Muscle layer of colon (tissue), 2 donors: Measurements from ENCODE around the gene LINGO1.

Experiments used
- H3K27ac ChIP-seq: one replicate; pipeline ENCODE4 v1.7.0; 2013; ENCODE audit warnings: low read depth, mild to moderate bottlenecking, low read length, moderate library complexity
- H3K27me3 ChIP-seq, 2 donors: one replicate each; pipeline ENCODE4 v1.7.0; 2013; ENCODE audit warnings: low read length in 2 of 2, mild to moderate bottlenecking in 2 of 2; ENCODE audit not compliant: insufficient read depth in 2 of 2, control insufficient read depth in 1 of 2
- H3K36me3 ChIP-seq: one replicate; pipeline ENCODE4 v1.7.0; 2013; ENCODE audit warnings: mild to moderate bottlenecking, low read length; ENCODE audit not compliant: insufficient read depth
- H3K4me1 ChIP-seq: one replicate; pipeline ENCODE4 v1.7.0; 2013; ENCODE audit warnings: mild to moderate bottlenecking, low read length; ENCODE audit not compliant: insufficient read depth
- H3K4me3 ChIP-seq, 2 donors: one replicate each; pipeline ENCODE4 v1.7.0; 2013; ENCODE audit warnings: low read length in 2 of 2, low read depth in 1 of 2, mild to moderate bottlenecking in 1 of 2, moderate library complexity in 1 of 2
- H3K9ac ChIP-seq: one replicate; pipeline ENCODE4 v1.7.0; 2013; ENCODE audit warnings: low read length
- H3K9me3 ChIP-seq: one replicate; pipeline ENCODE4 v1.7.0; 2013; ENCODE audit warnings: mild to moderate bottlenecking, low read length
- donor health status: abdominal sarcoma.
- donor health status: Adenocarcinoma of cecum.

Gene LINGO1

DNA sequence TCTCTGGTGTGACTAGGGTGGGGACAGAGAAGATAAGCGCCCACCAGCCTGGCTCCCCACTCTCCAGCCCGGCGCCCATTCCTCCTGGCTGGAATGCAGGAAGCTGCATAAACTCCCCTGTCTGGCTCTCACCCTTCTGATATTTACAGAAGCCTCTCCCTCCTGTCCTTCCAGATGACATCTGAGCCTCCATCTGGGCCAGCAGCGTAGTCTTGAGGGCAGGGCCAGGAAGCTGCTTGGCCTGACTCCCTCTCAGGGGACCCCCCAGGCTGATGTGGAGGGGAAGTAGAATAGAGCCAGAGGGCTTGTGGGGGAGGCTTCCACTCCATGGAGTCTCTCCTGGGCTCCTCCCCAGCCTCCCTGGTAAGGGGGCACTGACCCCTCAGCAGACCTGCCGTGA is 49.9 kb downstream of the LINGO1 start:
- Histone ChIP-seq H3K27ac (no peak overlapping the region), H3K9me3 (no peaks in the 10 kb centered on the region), H3K4me3 (no peak overlapping the region), H3K36me3 (no peaks in the 10 kb centered on the region), H3K4me1 (peaks cover 3% of the 10 kb centered on the region), H3K27me3 (no peaks in the 10 kb centered on the region), H3K9ac (no peak overlapping the region)

DNA sequence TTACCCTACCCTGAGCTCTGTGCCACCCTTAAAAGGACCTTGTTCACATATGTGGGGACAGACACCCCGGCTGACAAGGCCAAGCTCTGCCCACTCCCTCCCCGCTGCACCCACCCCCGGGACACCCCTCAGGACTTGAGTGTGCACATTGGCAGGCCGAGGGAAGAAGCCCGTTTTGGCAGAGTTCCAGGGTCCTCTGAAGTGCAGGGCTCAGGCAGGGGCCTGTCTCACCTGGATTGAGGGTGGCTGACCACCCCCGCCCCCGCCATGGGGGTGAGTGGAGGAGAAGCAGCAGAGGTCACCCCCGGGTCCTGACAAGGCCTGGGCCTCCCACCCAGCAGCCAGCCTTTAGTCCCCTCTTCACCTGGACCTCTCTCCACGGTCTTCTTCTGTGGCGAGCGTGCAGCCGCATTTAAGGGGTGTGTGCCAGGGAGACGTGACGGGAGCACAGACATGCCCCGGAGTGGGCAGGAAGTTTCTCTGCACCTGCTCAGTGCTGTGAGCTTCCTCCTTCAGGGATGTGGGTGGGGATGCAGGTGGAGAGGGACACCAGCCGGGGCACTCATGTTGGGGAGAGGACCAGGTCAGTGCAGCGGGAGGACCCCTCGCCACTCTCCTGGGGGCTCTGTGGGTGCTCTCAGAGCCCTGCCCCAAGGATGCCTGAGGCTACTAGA is 50.7 kb downstream of the LINGO1 start:
- peaks cover 7% of the 10 kb centered on the region for H3K4me1 ChIP-seq
- H3K4me3 ChIP-seq = no peak overlapping the region
- no peaks in the 10 kb centered on the region for H3K27me3 ChIP-seq
- H3K36me3 ChIP-seq = no peaks in the 10 kb centered on the region
- no peak overlapping the region for H3K27ac ChIP-seq
- no peak overlapping the region for H3K9ac ChIP-seq
- H3K9me3 ChIP-seq = no peaks in the 10 kb centered on the region

DNA sequence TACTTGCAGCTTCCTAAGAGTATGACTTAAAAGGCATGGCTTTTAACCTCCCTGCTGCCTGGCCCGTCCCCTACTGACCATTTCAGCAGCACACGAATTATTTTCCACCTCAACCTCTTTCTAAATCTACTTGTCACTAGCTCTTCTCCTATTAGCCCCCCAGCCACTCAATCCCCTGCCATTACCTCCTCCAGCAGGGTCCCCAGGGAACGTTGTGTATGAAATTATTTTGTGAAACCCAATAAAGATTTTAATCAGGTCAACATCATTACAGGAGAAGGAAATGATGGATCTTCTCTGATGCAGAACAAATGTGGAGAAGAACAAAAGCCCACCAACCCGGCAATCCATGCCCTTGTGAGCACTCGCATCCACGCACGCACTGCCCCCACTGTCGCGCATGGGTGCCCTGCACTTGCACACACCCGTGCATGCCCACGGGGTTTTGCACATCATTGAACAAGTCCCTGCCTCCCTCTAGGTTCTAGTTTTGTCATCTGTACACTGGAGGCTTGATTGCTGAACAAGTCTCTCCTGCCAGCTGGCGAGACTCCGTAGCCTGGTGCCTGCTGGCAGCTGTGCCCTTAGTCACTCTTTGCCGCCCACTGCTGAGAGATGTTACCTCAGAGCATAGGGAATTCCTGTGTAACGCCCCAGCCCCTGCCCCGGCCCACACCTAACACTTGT is 51.6 kb downstream of the LINGO1 start:
- H3K27ac ChIP-seq = no peak overlapping the region

DNA sequence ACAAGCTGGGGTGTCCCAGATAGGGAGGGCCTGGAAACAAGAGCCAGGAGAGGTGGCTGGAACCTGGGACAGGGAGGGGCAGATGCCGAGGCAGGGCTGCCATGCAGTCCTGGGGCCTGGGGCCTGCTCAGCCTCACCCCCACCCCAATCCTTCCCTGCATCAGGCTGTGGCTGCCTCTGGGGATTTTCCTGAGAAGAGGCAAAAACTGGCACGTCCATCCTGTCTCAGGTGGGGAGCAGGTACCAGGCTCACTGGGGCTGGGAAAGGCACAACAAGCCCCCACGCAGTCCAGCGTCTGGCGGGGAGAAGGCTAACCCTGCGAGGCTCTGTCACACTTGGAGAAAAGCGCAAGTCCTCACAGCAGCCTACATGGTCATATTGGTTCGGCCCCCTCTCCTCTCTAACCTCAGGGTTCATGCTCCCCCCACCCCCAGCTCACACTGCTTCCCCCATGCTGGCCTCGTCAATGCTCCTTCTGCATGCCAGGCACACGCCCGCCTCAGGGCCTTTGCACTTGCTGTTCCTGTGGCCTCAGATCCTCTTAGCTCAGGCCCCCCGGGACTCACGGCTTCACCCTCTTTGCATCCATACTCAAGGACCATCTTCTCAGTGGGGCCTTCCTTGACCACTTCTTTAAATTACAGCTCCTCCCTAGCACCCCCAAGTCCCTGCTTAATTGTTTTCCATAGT is 53.1 kb downstream of the LINGO1 start:
- Histone ChIP-seq H3K27me3 (no peaks in the 10 kb centered on the region), H3K4me1 (peaks cover 7% of the 10 kb centered on the region), H3K9me3 (no peaks in the 10 kb centered on the region), H3K27ac (no peak overlapping the region), H3K9ac (no peak overlapping the region), H3K4me3 (no peak overlapping the region), H3K36me3 (no peaks in the 10 kb centered on the region)

More for the DNA sequence above, 51.6 kb downstream of the LINGO1 start:
- Histone ChIP-seq H3K9me3 (no peaks in the 10 kb centered on the region), H3K4me1 (peaks cover 7% of the 10 kb centered on the region), H3K9ac (no peak overlapping the region), H3K27me3 (no peaks in the 10 kb centered on the region), H3K36me3 (no peaks in the 10 kb centered on the region), H3K4me3 (no peak overlapping the region)

DNA sequence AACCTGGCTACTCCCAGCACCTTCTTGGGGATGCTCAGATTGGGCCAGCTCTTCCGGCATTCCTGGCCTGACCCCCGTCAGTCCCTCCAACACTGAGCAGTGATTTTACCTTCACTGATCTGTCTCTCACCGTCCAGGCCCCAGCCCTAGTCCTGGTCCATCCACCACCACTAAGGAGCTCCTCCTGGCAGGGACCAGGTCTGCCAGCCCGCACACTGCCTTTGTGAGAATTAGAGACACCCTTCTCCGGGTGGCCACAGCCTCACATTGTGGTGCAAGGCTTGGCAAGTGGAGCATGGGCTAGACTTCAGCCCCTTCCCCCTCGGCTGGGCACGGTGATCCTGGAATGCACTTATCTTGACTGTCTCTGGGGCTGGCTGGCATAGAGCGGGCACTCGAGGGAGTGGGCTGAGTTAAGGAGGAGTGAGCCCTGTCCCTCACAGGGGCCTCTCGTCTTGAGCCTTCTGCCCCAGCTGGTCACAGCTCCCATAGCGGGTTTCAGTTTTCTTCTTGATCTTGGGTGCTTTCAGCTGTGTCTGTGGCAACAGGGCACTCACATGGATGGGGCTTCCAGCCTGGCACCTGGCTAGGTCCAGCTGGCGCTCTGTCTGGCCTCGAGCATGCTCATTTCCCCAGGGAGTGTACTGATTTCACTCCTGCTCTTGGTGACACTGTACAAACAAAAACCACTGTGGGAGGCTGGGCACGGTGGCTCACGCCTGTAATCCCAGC is 53.9 kb downstream of the LINGO1 start:
- peaks cover 7% of the 10 kb centered on the region for H3K4me1 ChIP-seq
- H3K27ac ChIP-seq = no peak overlapping the region
- no peaks in the 10 kb centered on the region for H3K27me3 ChIP-seq
- H3K36me3 ChIP-seq = no peaks in the 10 kb centered on the region
- no peak overlapping the region for H3K9ac ChIP-seq
- H3K4me3 ChIP-seq = no peak overlapping the region
- no peaks in the 10 kb centered on the region for H3K9me3 ChIP-seq

DNA sequence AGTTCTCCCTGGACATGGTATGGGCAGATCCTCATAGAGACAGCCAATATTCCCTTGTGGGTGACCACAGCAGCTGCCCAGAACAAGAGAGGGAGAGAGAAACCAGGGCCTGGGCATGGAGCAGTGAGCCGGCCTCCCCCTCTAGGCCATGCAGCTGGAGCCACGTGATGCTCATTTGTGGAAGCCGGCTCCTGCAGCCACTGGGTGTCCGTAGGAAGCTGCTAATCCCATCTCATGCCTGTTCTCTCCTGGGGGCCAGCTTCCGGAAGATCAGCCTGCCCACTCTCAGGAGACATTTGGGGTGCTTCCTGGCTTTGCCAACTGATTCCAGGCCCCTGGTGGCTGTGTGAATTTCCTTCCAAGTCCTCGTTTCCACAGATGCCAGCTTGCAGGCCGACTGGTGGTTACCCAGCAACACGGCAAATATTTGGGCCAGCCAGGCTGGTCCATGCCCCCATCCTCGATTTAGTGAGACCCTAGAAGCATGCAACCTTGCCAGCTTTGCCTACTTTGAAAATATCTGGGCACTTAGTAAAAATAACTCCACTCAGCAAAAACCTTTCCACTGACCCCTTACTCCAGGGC is 55.3 kb downstream of the LINGO1 start:
- H3K27me3 ChIP-seq = no peaks in the 10 kb centered on the region
- no peak overlapping the region for H3K27ac ChIP-seq
- no peaks in the 10 kb centered on the region for H3K36me3 ChIP-seq
- H3K4me3 ChIP-seq = no peak overlapping the region
- no peak overlapping the region for H3K9ac ChIP-seq
- H3K4me1 ChIP-seq = peaks cover 7% of the 10 kb centered on the region
- H3K9me3 ChIP-seq = no peaks in the 10 kb centered on the region

DNA sequence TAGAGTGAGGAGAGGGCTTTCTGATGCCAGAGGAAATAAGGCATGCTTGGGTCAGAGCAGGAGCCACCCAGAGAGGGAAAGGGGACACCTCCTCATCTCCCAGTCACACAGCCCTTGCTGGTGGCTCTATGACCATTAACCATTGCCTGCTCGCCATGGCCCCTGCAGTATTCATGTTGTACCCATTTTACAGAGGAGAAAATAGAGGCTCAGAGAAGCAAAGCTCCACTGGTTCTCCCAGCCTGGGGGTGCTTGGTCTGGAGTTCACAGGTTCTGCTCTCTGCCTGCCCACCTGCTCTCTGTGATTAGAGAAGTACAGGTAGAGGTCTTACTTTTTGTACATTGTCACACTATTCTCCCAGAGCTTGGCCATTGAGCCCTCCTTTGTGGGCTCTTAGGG is 56.2 kb downstream of the LINGO1 start:
- H3K27ac ChIP-seq = no peak overlapping the region
- H3K9ac ChIP-seq = no peak overlapping the region
- H3K9me3 ChIP-seq = no peaks in the 10 kb centered on the region
- peaks cover 7% of the 10 kb centered on the region for H3K4me1 ChIP-seq
- H3K4me3 ChIP-seq = no peak overlapping the region
- no peaks in the 10 kb centered on the region for H3K36me3 ChIP-seq
- H3K27me3 ChIP-seq = no peaks in the 10 kb centered on the region

DNA sequence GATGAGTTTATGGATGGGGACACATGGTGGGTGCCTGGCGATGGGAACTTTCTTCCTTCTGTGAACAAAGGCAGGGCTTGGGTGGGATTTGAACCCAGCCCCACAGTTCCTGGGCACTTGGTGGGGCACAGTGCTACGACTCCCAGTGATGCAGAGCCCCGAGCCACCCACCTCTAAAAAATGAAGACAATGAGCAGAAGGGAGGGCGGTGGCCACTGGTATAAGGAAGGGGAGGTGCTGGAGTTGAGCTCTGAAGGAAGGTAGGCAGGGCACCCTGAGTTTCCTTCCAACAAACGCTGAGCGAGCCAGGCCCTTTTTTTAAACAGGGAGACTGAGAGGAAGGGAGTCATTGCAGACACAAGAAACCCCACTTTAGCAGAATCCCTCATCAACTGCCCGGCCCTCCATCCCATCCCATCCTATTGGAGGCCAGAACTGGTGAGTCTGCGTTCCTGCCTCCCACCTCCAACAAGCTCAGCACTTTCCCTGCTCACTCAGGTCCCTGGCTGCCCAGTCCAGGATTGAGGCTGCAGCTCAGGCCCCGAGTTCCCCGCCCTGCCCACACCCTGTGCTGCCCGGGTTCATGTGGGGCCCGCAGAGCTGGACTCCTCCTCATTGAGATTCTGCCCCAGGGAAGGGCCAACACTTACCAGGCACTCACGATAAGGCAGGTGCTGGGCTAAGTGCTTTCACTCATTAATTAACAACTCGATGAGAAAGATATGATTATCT is 57.3 kb downstream of the LINGO1 start:
- Histone ChIP-seq H3K27me3 (no peaks in the 10 kb centered on the region), H3K36me3 (no peaks in the 10 kb centered on the region), H3K9me3 (no peaks in the 10 kb centered on the region), H3K27ac (no peak overlapping the region), H3K4me3 (no peak overlapping the region), H3K4me1 (peaks cover 7% of the 10 kb centered on the region), H3K9ac (no peak overlapping the region)

DNA sequence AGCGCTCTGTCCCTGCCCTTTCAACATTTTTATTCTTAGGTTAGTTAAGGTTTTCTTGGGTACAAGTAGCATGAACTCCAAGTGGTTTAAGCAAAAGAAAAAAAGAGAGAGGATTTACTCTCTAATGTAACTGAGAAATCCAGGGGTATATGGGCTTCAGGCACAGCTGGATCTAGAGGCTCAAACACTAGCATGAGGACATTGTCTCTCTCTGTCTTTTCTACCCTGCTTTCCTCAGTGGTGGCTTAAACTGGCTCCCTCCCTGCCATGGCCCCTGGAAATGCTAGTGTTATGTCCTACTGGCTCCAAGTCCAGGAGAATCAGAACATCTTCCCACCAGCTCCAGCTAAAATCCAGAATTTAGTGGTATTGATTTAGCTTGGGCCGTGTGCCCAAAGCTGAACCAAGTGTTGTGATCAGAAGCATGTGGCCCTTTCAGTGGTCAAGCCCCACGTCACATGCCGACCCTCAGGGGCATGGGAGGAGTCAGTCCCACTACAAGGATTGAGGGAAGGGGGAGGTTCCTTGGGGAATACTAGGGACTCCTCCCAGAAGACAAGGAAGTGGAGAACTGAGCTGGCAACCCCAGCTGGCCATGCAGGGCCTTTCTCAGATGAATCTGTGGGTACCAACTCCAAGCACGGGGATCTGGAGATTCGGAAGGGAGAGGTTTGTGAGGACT is 58.0 kb downstream of the LINGO1 start:
- H3K4me1 ChIP-seq = peaks cover 9% of the 10 kb centered on the region
- H3K4me3 ChIP-seq = no peak overlapping the region
- H3K27ac ChIP-seq = no peak overlapping the region
- H3K27me3 ChIP-seq = no peaks in the 10 kb centered on the region
- no peak overlapping the region for H3K9ac ChIP-seq
- no peaks in the 10 kb centered on the region for H3K36me3 ChIP-seq
- no peaks in the 10 kb centered on the region for H3K9me3 ChIP-seq

DNA sequence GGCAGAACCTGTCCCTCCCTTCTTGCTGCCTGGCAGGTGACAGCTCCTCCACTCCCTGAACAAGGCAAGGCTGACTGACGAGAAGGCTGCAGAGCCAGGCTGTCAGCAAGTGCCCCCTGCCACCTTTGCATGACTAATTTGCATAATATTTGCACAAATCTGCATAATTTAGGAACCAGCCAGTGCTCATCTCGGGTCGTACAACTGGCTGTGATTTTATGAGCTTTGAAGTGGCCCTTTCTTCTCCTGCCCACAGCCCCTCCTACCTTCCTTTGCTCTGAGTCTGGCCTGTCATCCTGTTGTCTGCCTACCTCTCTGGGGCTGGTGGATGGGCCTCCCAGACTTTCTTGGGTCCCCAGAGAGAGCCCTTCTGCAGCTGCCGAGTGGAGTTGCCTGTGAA is 58.9 kb downstream of the LINGO1 start:
- Histone ChIP-seq H3K27ac (no peak overlapping the region), H3K4me1 (peaks cover 10% of the 10 kb centered on the region), H3K9ac (no peak overlapping the region), H3K36me3 (no peaks in the 10 kb centered on the region), H3K4me3 (no peak overlapping the region), H3K27me3 (no peaks in the 10 kb centered on the region), H3K9me3 (no peaks in the 10 kb centered on the region)
